Stomach (tissue), 9 donors: ENCODE results near the gene SLC27A1. TPM values are rescaled to one million over a fixed set of nuclear protein-coding genes. Genes with fewer than 3 reads are reported as not detected.

Experiments
- DNase-seq, 2 donors: peaks; one replicate each; pipeline versions ENCODE4 v3.0.0 to v3.0.0-alpha.2; 2013 to 2019
- H3K27ac ChIP-seq, 5 donors: fragments of 200-600 bp in 4 of 5; sonication (generic) in 4 of 5; one replicate each; pipeline ENCODE4 v1.5.1; 2013 to 2019; ENCODE audit warnings: mild to moderate bottlenecking in 1 of 5, moderate library complexity in 1 of 5
- H3K27me3 ChIP-seq, 3 donors: fragments of 200-600 bp; sonication (generic); one replicate each; pipeline ENCODE4 v1.5.1; 2017 to 2019; ENCODE audit warnings: mixed run types in 1 of 3
- H3K36me3 ChIP-seq, 4 donors: fragments of 200-600 bp; sonication (generic); 1 replicate in 3 of 4; 2 replicates in 1 of 4; pipeline ENCODE4 v1.5.1; 2016 to 2019
- H3K4me1 ChIP-seq, 4 donors: fragments of 200-600 bp; sonication (generic); one replicate each; pipeline ENCODE4 v1.5.1; 2016 to 2019
- H3K4me3 ChIP-seq, 4 donors: fragments of 200-600 bp; sonication (generic) in 3 of 4; one replicate each; pipeline ENCODE4 v1.5.1; 2016 to 2019; ENCODE audit warnings: mild to moderate bottlenecking in 1 of 4
- H3K9me3 ChIP-seq, 4 donors: fragments of 200-600 bp; sonication (generic); one replicate each; pipeline ENCODE4 v1.5.1; 2016 to 2019
- EP300 ChIP-seq: sonication (generic); formaldehyde crosslinking; IDR thresholded peaks from one replicate; pipeline ENCODE4 v1.6.1; 2017; ENCODE audit warnings: antibody characterized with exemption
- POLR2A ChIP-seq, 4 donors: fragments of 450-650 bp; IDR thresholded peaks; one replicate each; pipeline ENCODE4 v1.6.1; 2016; ENCODE audit warnings: antibody characterized with exemption in 4 of 4, control low read depth in 2 of 4, mild to moderate bottlenecking in 1 of 4, moderate library complexity in 1 of 4
- POLR2AphosphoS5 ChIP-seq, 3 donors: sonication (generic); formaldehyde crosslinking; IDR thresholded peaks; one replicate each; pipeline ENCODE4 v1.6.1; 2016; ENCODE audit warnings: antibody characterized with exemption in 3 of 3
- WGBS, 5 donors: extraction: QIAGEN DNeasy Blood & Tissue Kit in 3 of 5; methylation state at CpG; one replicate each; pipeline versions ENCODE4 v1.1.5 to v1.1.7; 2013 to 2018; 5-methylcytosine and 5-hydroxymethylcytosine counted together
- intact Hi-C: fragments of 100-400 bp; cut with DNase I; formaldehyde crosslinking; loops from one replicate; pipeline ENCODE4 v1.15.1; 2023; ENCODE audit warnings: low total_unique reads
- polyA plus RNA-seq, 3 donors: library from polyadenylated mRNA; stranded (reverse); fragments of 200-250 nt; gene quantifications; one replicate each; pipeline ENCODE4 v1.2.3, GENCODE V29; 2013
- total RNA-seq, 5 donors: library from RNA; depleted of rRNA; stranded (reverse); fragments of >200 nt; gene quantifications; one replicate each; pipeline versions ENCODE4 v1.1.0 to v1.2.3, GENCODE V29; 2014 to 2016
- TF ChIP-seq, protein P1 (sequence below), 7 experiments: fragments of 450-650 bp in 4 of 7; fragments of 200-600 bp in 3 of 7; sonication (generic) in 3 of 7; IDR thresholded peaks; one replicate each; pipeline ENCODE4 v1.5.1; 2016 to 2019; ENCODE audit warnings: antibody characterized with exemption in 7 of 7, control low read depth in 2 of 7, mild to moderate bottlenecking in 1 of 7
- donor health status: healthy with polysubstance abuse.
- donor health status: Bipolar disorder and iron deficiency.
- donor health status: healthy.

SLC27A1 gene
- total and polyA plus RNA-seq, 8 donors = 4.0 to 116 (median 12.1) TPM

DNA sequence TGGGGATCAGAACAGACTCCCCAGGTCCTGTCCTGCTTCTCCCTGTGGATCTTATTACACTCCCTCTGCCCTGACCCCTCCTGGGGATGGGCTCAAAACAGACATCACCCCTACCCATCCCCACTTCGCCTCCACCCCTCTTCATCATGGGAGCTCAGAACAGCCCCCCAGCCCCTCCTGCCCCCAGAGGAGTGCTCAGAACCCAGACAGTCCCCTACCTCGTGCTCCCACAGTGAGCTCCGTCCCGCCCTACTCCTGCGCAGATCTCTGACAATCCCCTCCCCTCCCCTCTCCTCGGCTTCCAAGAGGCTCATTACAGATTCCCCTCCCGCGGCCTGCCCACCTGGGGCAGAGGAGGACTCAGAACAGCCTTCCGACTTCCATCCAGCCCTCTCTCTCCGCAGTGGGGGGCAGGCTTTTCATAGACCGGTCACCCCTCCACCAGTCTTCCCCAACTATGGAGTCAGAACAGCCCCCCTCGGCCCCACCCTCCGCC lies 15.7 kb upstream of the SLC27A1 start:
- peaks cover 5 to 20% (median 15%) of the 10 kb centered on the region in 4 donors for H3K4me1 ChIP-seq

DNA sequence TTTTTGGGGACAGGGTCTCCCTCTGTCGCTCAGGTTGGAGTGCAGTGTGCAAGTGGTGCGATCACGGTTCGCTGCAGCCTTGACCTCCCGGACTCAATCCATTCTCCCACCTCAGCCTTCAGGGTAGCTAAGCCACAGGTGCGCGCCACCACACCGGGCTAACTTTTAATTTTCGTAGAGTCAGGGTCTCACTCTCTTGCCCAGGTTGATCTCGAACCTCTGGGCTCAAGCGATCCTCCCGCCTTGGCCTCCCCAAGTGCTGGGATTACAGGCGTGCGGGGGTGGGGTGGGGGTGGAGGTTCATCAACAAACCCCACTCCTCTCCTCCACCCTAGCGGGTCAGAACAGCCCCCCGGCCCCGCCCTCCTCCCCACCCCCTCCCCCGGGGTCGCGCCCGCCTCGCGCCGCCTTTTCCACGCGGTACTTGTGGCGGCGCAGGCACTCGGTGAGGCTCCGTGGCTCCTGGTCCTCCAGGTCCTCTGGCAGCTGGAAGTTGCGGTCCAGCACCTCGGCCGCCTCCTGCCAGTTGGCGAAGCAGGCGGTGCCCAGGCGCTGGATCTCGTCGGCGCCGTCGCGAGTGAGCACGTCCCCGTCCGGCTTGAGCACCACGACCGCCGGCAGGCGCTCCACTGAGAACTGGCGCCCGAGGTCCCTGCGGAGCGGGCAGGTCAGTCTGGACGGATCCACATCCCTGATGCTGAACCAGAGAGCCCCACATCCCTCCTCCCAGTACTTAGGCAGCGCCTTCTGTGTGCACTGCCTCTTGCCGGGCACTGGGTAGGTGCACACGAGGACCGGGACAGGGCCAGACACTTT lies 14.8 kb upstream of the SLC27A1 start:
- peak; percentile 28 to 44 for DNase-seq
- Histone ChIP-seq H3K4me3 (peak overlapping the region in 1 of 4 donors; percentile 11), H3K27ac (no peak overlapping the region), H3K9me3 (no peaks in the 10 kb centered on the region), H3K36me3 (no peaks in the 10 kb centered on the region), H3K27me3 (peaks cover 9 to 77% (median 36%) of the 10 kb centered on the region in 3 donors), H3K4me1 (peaks cover 5 to 20% (median 15%) of the 10 kb centered on the region in 4 donors)
- WGBS, 5 donors = 14 to 17% (median 15%) methylated on average over 29 to 58 of the region's 58 CpGs
- intact Hi-C loops = no loop called here
- TF ChIP-seq EP300 (no peak), POLR2AphosphoS5 (IDR thresholded peaks at IDR 0.05) (no peak), POLR2A (IDR thresholded peaks at IDR 0.05) (no peak)

More for the DNA sequence above, 15.7 kb upstream of the SLC27A1 start:
- Histone ChIP-seq H3K27me3 (peaks cover 9 to 76% (median 35%) of the 10 kb centered on the region in 3 donors), H3K27ac (no peak overlapping the region), H3K4me3 (no peak overlapping the region), H3K9me3 (no peaks in the 10 kb centered on the region), H3K36me3 (no peaks in the 10 kb centered on the region)
- 7 to 16% (median 10%) methylated on average over 10 to 13 of the region's 13 CpGs for WGBS, 5 donors
- no peak for TF ChIP-seq EP300
- TF ChIP-seq, protein P1, sequence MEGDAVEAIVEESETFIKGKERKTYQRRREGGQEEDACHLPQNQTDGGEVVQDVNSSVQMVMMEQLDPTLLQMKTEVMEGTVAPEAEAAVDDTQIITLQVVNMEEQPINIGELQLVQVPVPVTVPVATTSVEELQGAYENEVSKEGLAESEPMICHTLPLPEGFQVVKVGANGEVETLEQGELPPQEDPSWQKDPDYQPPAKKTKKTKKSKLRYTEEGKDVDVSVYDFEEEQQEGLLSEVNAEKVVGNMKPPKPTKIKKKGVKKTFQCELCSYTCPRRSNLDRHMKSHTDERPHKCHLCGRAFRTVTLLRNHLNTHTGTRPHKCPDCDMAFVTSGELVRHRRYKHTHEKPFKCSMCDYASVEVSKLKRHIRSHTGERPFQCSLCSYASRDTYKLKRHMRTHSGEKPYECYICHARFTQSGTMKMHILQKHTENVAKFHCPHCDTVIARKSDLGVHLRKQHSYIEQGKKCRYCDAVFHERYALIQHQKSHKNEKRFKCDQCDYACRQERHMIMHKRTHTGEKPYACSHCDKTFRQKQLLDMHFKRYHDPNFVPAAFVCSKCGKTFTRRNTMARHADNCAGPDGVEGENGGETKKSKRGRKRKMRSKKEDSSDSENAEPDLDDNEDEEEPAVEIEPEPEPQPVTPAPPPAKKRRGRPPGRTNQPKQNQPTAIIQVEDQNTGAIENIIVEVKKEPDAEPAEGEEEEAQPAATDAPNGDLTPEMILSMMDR (IDR thresholded peaks at IDR 0.05) = no peak
- no peak for TF ChIP-seq POLR2AphosphoS5 (IDR thresholded peaks at IDR 0.05)
- TF ChIP-seq POLR2A (IDR thresholded peaks at IDR 0.05) = no peak
- DNase-seq = no peak
- intact Hi-C loops = no loop called here

DNA sequence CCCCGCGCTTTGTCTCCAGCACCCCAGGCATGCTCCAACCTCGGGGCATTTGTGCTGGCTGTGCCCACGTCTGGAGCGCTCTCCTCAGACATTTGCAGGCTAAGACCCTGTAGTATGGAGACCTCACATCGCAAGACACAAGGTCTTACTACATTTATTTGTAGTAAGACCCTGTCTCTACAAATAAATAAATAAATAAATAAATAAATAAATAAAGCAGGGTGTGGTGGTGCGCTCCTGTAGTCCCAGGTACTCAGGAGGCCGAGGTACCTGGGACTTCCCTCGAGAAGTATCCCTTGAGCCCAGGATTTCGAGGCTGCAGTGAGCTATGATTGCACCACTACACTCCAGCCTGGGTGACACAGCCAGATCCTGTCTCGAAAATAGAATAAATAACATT lies 14.2 kb upstream of the SLC27A1 start:
- TF ChIP-seq POLR2A (IDR thresholded peaks at IDR 0.05) = no peak
- TF ChIP-seq, protein P1 (IDR thresholded peaks at IDR 0.05) = no peak
- H3K4me3 ChIP-seq = no peak overlapping the region
- no peak for DNase-seq
- 57 to 64% (median 61%) methylated on average over 11 of the region's 11 CpGs for WGBS, 5 donors
- H3K27me3 ChIP-seq = peaks cover 9 to 83% (median 42%) of the 10 kb centered on the region in 3 donors
- peaks cover 5 to 20% (median 15%) of the 10 kb centered on the region in 4 donors for H3K4me1 ChIP-seq
- H3K9me3 ChIP-seq = no peaks in the 10 kb centered on the region
- no peak overlapping the region for H3K27ac ChIP-seq
- no peaks in the 10 kb centered on the region for H3K36me3 ChIP-seq
- intact Hi-C loops = no loop called here

DNA sequence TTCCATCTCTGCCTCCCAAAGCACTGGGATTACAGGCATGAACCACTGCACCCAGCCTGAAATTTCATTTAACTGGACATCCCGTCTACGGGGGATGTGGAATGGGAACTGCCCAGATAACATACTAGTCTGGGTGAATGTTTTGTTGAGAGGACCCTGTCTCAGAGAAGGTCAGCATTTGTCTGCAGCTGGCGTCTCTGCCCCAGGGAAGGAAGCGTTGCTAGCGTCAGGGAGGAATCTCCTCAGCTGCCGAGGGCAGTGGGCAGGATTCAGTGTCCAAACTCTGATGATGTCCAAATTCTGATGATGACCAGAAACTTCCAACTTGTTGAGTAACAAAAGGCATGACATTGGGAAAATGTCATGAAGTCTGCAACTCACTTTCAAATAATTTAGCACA lies 12.7 kb upstream of the SLC27A1 start:
- peaks cover 9 to 92% (median 42%) of the 10 kb centered on the region in 3 donors for H3K27me3 ChIP-seq
- peaks cover 5 to 20% (median 15%) of the 10 kb centered on the region in 4 donors for H3K4me1 ChIP-seq
- no peak for TF ChIP-seq EP300
- TF ChIP-seq, protein P1 (IDR thresholded peaks at IDR 0.05) = no peak
- no peak for TF ChIP-seq POLR2AphosphoS5 (IDR thresholded peaks at IDR 0.05)
- no peak for TF ChIP-seq POLR2A (IDR thresholded peaks at IDR 0.05)
- WGBS, 5 donors = 41 to 50% (median 48%) methylated on average over 6 of the region's 6 CpGs
- no peaks in the 10 kb centered on the region for H3K36me3 ChIP-seq
- no peak for DNase-seq
- no peak overlapping the region for H3K27ac ChIP-seq
- H3K4me3 ChIP-seq = no peak overlapping the region
- no peaks in the 10 kb centered on the region for H3K9me3 ChIP-seq
- intact Hi-C loops = no loop called here
